WTC11 (cell line): ENCODE measurements around the gene RAD23B.

Experiments used
- SP1 ChIP-seq: sonication (generic); formaldehyde crosslinking; conservative IDR thresholded peaks from 2 replicates; pipeline ENCODE4 v1.8.1; 2022; ENCODE audit warnings: missing genetic modification reagents
- TF ChIP-seq, protein P1 (sequence below): fragments of 200-600 bp; IDR thresholded peaks from 2 replicates; pipeline ENCODE4 v1.8.0; 2022; ENCODE audit warnings: antibody characterized with exemption

DNA sequence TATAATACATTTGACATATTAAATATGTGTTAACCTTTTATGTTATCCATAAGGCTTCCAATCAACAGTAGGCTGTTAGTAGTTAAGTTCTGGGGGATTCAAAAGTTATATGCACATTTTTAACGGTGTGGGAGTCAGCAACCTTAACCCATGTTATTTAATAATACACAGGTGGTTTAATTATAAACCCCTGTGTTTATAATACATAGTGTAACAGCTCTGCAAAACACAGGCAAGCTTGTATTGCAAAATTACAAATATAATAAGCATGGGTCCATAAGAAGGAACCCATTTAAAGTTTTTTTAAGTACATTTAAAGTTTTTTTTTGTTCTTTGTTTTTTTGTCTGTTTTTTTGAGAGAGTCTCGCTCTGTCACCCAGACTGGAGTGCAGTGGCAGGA, 14.5 kb upstream of the RAD23B start:
- TF ChIP-seq, protein P1, sequence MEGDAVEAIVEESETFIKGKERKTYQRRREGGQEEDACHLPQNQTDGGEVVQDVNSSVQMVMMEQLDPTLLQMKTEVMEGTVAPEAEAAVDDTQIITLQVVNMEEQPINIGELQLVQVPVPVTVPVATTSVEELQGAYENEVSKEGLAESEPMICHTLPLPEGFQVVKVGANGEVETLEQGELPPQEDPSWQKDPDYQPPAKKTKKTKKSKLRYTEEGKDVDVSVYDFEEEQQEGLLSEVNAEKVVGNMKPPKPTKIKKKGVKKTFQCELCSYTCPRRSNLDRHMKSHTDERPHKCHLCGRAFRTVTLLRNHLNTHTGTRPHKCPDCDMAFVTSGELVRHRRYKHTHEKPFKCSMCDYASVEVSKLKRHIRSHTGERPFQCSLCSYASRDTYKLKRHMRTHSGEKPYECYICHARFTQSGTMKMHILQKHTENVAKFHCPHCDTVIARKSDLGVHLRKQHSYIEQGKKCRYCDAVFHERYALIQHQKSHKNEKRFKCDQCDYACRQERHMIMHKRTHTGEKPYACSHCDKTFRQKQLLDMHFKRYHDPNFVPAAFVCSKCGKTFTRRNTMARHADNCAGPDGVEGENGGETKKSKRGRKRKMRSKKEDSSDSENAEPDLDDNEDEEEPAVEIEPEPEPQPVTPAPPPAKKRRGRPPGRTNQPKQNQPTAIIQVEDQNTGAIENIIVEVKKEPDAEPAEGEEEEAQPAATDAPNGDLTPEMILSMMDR = no peak
- TF ChIP-seq SP1 = no peak
